ENCODE data around the gene TTC39B. TPM values are rescaled to one million over a fixed set of nuclear protein-coding genes. Genes with fewer than 3 reads are reported as not detected.

TTC39B gene
- total and polyA plus RNA-seq, 4 donors = 1.8 to 11.7 (median 2.8) TPM

- Histone ChIP-seq H3K4me3 (ENCODE audit: low read depth in 1 of 3, low read length in 3 of 3) (no peak overlapping the region), H3K9me3 (ENCODE audit: control insufficient read depth in 4 of 4, low read length in 3 of 4) (no peaks in the 10 kb centered on the region), H3K27me3 (ENCODE audit: control insufficient read depth in 4 of 4, insufficient read depth in 4 of 4, low read length in 3 of 4) (no peaks in the 10 kb centered on the region), H3K36me3 (ENCODE audit: control insufficient read depth in 4 of 4, insufficient read depth in 3 of 4, low read depth in 1 of 4, low read length in 3 of 4) (no peaks in the 10 kb centered on the region), H3K27ac (ENCODE audit: low read depth in 1 of 2, low read length in 2 of 2) (no peak overlapping the region), H3K9ac (ENCODE audit: low read depth in 1 of 2, low read length in 2 of 2) (no peak overlapping the region), H3K4me1 (ENCODE audit: control insufficient read depth in 4 of 4, insufficient read depth in 4 of 4, low read length in 3 of 4) (peaks cover 7 to 28% (median 26%) of the 10 kb centered on the region in 4 donors)
- TF ChIP-seq FOXA2 (IDR thresholded peaks at IDR 0.05) (no peak), EGR1 (IDR thresholded peaks at IDR 0.05; ENCODE audit: low read depth in 2 of 2) (no peak), ZBTB33 (IDR thresholded peaks at IDR 0.05) (no peak), YY1 (IDR thresholded peaks at IDR 0.05) (no peak), SP1 (IDR thresholded peaks at IDR 0.05) (no peak), HNF4A (conservative IDR thresholded peaks at IDR 0.05) (no peak), RAD21 (IDR thresholded peaks at IDR 0.05) (no peak), HNF4G (IDR thresholded peaks at IDR 0.05) (no peak), GABPA (IDR thresholded peaks at IDR 0.05 in 1 of 2, conservative IDR thresholded peaks at IDR 0.05 in 1 of 2) (no peak), RXRA (IDR thresholded peaks at IDR 0.05) (no peak), TAF1 (conservative IDR thresholded peaks at IDR 0.05) (no peak), NR2F2 (IDR thresholded peaks at IDR 0.05) (no peak), FOXA1 (IDR thresholded peaks at IDR 0.05) (no peak)
- TF ChIP-seq, protein P1, sequence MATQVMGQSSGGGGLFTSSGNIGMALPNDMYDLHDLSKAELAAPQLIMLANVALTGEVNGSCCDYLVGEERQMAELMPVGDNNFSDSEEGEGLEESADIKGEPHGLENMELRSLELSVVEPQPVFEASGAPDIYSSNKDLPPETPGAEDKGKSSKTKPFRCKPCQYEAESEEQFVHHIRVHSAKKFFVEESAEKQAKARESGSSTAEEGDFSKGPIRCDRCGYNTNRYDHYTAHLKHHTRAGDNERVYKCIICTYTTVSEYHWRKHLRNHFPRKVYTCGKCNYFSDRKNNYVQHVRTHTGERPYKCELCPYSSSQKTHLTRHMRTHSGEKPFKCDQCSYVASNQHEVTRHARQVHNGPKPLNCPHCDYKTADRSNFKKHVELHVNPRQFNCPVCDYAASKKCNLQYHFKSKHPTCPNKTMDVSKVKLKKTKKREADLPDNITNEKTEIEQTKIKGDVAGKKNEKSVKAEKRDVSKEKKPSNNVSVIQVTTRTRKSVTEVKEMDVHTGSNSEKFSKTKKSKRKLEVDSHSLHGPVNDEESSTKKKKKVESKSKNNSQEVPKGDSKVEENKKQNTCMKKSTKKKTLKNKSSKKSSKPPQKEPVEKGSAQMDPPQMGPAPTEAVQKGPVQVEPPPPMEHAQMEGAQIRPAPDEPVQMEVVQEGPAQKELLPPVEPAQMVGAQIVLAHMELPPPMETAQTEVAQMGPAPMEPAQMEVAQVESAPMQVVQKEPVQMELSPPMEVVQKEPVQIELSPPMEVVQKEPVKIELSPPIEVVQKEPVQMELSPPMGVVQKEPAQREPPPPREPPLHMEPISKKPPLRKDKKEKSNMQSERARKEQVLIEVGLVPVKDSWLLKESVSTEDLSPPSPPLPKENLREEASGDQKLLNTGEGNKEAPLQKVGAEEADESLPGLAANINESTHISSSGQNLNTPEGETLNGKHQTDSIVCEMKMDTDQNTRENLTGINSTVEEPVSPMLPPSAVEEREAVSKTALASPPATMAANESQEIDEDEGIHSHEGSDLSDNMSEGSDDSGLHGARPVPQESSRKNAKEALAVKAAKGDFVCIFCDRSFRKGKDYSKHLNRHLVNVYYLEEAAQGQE (IDR thresholded peaks at IDR 0.05) = no peak
- TF ChIP-seq, protein P2, sequence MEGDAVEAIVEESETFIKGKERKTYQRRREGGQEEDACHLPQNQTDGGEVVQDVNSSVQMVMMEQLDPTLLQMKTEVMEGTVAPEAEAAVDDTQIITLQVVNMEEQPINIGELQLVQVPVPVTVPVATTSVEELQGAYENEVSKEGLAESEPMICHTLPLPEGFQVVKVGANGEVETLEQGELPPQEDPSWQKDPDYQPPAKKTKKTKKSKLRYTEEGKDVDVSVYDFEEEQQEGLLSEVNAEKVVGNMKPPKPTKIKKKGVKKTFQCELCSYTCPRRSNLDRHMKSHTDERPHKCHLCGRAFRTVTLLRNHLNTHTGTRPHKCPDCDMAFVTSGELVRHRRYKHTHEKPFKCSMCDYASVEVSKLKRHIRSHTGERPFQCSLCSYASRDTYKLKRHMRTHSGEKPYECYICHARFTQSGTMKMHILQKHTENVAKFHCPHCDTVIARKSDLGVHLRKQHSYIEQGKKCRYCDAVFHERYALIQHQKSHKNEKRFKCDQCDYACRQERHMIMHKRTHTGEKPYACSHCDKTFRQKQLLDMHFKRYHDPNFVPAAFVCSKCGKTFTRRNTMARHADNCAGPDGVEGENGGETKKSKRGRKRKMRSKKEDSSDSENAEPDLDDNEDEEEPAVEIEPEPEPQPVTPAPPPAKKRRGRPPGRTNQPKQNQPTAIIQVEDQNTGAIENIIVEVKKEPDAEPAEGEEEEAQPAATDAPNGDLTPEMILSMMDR (IDR thresholded peaks at IDR 0.05; ENCODE audit: low read depth, low read length, missing input control) = no peak
- no peak for DNase-seq (ENCODE audit: low spot score)
- WGBS = 93% methylated on average over 3 of the region's 3 CpGs
Measured at GRCh38 chr9:15298362-15298761, 8.7 kb downstream of the TTC39B start.

DNA sequence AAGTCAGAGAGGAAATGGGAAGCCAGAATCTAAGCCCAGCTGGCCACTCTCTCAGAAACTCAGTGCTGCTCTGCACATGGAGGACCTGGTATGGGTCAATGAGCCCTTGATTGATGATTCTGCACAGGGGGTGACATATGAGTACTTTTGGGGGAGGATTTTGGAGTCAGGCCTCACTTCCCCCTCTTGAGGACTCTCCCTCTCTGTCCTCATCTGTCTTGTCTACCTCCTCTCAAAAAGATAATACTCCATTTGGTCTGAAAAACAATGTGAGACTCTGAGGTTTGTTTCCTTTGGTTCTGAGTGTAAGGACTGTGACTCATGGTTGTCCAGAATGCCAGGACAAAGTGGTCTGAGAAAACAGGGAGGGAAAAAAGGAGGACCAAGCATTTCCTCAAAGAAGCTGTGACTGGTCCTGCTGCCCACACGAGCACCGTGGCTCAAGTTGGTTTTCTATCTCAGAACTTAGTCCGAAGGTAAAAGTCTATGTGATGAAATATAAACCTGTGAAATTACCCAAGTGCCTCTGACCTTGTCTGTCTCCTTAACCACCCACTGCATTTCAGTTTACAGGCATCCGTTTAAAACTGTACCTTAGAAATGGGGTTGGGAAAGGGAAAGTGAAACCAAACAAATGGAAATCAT lies 11.1 kb downstream of the TTC39B start:
- Histone ChIP-seq H3K4me3 (ENCODE audit: low read depth in 1 of 3, low read length in 3 of 3) (peak overlapping the region; percentile 45 to 69 (median 56)), H3K9me3 (ENCODE audit: control insufficient read depth in 4 of 4, low read length in 3 of 4) (no peaks in the 10 kb centered on the region), H3K9ac (ENCODE audit: low read depth in 1 of 2, low read length in 2 of 2) (peak overlapping the region; percentile 58 to 89), H3K4me1 (ENCODE audit: control insufficient read depth in 4 of 4, insufficient read depth in 4 of 4, low read length in 3 of 4) (peaks cover 7 to 28% (median 26%) of the 10 kb centered on the region in 4 donors), H3K27ac (ENCODE audit: low read depth in 1 of 2, low read length in 2 of 2) (peak overlapping the region; percentile 69 to 83), H3K27me3 (ENCODE audit: control insufficient read depth in 4 of 4, insufficient read depth in 4 of 4, low read length in 3 of 4) (no peaks in the 10 kb centered on the region), H3K36me3 (ENCODE audit: control insufficient read depth in 4 of 4, insufficient read depth in 3 of 4, low read depth in 1 of 4, low read length in 3 of 4) (no peaks in the 10 kb centered on the region)
- DNase-seq (ENCODE audit: low spot score) = no peak
- 2% methylated on average over 4 of the region's 4 CpGs for WGBS
- TF ChIP-seq, protein P2 (IDR thresholded peaks at IDR 0.05; ENCODE audit: low read depth, low read length, missing input control) = no peak
- peak; percentile 37 to 40 for TF ChIP-seq RAD21 (IDR thresholded peaks at IDR 0.05)
- peak; percentile 73 for TF ChIP-seq MAX (IDR thresholded peaks at IDR 0.05)
- TF ChIP-seq, protein P1 (IDR thresholded peaks at IDR 0.05) = peak; percentile 59
